NT2/D1 (cell line): ENCODE data around the gene TLR10.

Experiments used
- SUZ12 ChIP-seq: IDR thresholded peaks from 2 replicates; pipeline ENCODE4 v1.6.1; 2011; ENCODE audit not compliant: insufficient read length, insufficient read depth; ENCODE audit errors: extremely low read depth
- YY1 ChIP-seq: IDR thresholded peaks from 2 replicates; pipeline ENCODE4 v1.6.1; 2011; ENCODE audit not compliant: insufficient read length, insufficient read depth
- ZNF274 ChIP-seq: IDR thresholded peaks from 2 replicates; pipeline ENCODE4 v1.6.1; 2011; ENCODE audit warnings: mild to moderate bottlenecking, low read depth, low read length

DNA sequence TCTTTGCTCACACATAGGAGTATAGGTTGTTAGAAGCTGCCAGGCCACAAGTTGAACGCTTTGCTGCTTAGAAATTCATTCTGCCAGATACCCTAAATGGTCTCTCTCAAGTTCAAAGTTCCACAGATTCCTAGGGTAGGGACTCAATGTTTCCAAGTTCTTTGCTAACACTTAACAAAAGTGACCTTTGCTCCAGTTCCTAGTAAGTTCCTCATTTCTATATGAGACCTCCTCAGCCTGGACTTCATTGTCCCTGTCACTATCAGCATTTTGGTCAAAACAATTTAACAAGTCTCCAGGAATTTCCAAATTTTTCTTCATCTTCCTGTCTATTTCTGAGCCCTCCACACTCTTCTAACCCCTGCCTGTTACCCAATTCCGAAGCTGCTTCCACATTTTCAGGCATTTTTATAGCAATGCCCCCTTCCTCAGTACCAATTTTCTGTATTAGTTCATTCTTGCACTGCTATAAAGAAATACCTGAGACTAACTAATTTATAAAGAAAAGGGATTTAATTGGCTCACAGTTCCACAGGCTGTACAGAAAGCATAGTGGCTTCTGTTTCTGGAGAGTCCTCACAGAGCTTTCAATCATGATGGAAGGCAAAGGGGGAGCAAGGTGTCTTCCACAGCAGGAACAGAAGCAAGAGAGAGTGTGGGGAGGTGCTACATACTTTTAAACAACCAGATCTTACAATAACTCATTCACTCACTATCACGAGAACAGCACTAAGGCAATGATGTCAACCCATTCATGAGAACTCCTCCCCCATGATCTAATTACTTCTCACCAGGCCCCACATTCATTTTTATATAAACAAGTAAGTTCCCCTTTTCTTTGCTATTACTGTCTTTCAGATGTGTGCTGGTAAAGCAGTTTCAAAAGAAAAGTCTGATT, 33.3 kb upstream of the TLR10 start:
- TF ChIP-seq ZNF274 = no peak
- TF ChIP-seq SUZ12 = no peak
- TF ChIP-seq YY1 = no peak
